Activated gamma-delta T cell treated with Interleukin-2 at 50 U/mL for 16 hours (primary cell): Measurements from ENCODE around the gene AK6.
"Not testable (repeated sequence)": the region's sequence is repeated elsewhere in the genome, so short reads cannot be mapped to it uniquely, and the experiment has no call there.

Source experiments
- DNase-seq: peaks from one replicate; pipeline ENCODE4 v3.0.0-alpha.2; 2020

Gene AK6

DNA sequence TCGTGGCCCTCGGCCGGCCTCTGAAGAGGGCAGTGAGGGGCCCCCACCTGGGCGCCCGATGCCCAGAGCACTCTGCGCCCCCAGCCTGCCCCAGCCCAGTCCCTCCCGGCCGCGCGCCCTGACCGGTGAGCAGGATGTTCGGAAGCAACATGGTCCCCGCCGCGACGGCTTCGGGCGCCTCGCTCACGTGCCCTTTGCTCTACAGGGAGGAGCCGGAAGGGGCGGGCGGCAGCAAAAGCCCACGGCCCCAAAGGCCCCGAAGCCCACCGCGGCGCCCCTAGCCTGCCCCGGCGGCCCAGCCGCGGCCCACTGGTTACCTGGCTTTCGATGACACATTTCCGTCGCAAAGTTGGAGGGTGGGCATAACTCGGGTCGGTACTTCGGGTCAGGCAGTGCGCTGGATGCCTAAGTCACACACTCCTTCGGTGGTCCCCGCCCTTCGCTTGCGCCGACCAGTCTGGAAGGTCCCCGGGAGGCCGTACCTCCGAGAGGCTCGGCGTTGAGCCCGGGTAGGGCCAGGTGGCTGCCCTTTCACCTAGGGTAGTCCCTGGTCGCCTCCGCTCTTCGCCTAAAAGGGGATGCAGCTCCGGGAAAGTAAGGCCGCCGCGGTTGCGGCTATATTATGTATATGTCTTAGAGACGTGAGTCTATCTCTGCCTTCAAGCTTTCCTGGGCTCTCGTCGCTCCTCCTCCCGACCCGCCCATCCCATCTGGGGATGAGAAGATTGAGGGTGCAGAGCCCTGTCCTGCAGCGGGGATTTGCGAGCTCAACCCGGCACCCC, at the start of gene AK6, which contains the start of the genes RAD17 and TAF9:
Gene AK6, minus strand, starts transcription at position 181 of the 782 bp plus-strand sequence. Its CDS starts 30 bp downstream, at position 151.
Gene RAD17, plus strand, starts transcription at position 479 of the 782 bp plus-strand sequence. CDS start 2,391 bp downstream, outside the sequence.
Gene TAF9, minus strand, starts transcription at position 181 of the 782 bp plus-strand sequence. CDS start 3,783 bp downstream, outside the sequence.
- DNase-seq: peak; percentile 88

DNA sequence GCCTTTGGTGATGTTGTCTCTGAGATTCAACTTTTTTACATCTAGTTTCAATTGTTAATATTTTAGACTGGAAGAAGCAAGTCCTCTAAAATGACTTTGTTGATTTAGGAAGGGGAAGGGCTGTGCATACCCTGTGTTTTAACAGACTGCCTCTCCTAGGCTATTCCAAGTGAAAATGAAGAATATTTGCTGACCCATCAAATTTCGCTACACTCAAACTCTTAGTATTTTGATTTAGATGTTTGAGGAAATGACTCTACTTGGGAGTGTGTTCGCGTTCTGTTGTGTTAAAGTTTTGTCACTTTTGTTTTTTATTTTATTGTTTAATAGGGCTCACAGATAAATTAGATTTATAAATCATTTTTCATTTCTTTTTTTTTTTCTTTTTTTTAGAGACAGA, 49.2 kb upstream of the AK6 start:
- DNase-seq: no peak

DNA sequence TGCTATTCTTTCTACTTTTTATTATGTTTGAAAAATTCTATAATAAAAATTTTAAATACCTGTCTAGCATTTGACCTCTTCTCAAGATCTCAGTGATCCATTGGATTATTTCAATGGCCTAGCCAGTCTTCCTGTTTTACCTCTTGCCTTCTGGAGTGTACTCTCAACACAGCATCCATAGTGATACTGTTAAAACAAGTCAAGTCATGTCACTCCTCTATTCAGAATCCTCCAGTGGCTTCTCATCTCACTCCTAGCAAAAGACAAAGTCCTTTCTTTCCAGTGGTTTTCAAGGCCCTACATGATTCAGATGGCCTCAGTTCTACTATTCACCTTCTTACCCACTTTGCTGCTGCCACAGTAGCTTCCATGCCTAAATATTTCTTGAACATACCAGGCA, 47.4 kb upstream of the AK6 start:
- no peak for DNase-seq

GRCh38 chr5:69416180-69416579, 46.9 kb upstream of the AK6 start:
- DNase-seq: no peak

- DNase-seq: no peak
Measured at GRCh38 chr5:69415584-69415958, 46.3 kb upstream of the AK6 start.

DNA sequence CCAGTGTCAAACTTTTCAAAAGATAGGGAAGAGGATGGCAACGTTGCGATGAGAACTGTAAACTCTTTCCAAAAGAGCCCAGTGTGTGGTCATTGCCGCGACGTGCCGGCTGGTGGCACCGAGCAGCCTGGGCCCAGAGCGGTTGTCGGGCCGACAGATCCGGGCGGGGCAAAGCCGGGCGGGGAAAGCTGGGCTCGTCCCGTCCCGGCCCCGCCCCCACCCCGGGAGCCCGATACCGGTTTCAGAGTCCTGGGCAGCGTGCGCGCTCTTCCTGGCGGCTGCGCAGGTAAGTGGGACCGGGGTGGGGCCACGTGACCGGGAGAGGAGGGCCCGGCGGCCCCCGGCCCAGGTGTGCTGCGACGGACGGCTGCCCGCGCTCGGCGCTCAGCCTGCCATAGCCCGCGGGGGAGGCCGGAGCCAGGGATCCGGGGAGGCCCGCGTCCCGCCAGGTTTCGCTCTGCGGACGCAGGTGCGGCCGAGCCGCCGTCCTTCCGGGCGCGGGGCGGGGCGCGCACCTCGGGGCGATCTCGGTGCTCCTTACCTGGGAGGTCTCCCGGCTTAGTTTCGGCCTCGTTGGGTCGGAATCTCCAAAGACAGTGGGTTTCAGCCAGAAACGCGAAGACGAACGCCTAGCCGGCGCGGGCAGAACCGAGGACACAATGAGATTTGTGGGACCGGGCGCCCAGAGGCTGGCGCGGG, 45.7 kb upstream of the AK6 start, which contains the start of gene MARVELD2:
Gene MARVELD2, plus strand, starts transcription at position 232 of the 699 bp plus-strand sequence. CDS start 4,270 bp downstream, outside the sequence.
- peak; percentile 14 for DNase-seq

DNA sequence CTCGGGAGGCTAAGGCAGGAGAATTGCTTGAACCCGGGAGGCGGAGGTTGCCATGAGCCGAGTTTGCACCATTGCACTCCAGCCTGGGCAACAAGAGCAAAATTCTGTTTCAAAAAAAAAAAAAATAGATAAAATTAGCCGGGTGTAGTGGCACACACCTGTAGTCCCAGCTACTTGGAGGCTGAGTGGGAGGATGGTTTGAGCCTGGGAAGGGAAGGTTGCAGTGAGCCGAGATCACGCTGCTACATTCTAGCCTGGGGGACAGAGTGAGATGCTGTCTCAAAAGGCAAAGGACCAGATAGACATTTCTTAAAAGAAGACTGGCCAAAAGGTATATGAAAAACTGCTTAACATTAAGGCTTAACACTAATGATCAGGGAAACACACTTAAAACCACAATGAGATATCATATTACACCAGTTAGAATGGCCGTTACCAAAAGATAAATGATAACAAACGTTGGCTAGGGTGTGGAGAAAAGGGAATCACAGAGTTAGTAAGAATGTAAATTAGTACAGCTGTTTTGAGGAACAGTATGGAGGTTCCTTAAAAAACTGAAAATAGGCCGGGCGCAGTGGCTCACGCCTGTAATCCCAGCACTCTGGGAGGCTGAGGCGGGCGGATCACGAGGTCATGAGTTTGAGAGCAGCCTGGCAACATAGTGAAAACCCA, 35.5 kb upstream of the AK6 start:
- no peak for DNase-seq

GRCh38 chr5:69378376-69378775, 9.1 kb upstream of the AK6 start:
- DNase-seq: no peak

DNA sequence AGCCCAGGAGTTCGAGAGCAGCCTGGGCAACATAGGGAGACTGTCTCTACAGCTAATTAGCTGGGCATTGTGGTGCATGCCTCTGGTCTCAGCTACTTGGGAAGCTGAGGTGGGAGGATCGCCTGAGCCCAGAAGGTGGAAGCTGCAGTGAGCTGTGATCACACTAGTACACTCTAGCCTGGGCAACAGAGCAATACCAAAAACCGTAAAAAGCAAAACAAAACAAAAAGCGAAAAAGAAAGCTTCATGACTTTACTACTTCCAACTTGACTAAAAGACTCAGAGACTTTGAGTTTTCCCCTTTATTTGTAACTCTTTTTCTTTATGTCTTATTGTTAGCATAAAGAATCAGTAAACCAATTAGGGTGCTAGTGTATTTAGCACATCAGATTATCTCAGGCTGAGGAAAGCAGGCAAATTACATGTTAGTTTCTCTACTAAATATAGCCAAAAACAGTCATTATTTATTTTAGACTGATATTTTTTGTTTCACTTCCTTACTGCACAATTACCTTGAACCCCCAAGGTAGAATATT, 5.7 kb upstream of the AK6 start:
- no peak for DNase-seq

- DNase-seq: no peak
Measured at GRCh38 chr5:69372394-69372793, 3.1 kb upstream of the AK6 start.

DNA sequence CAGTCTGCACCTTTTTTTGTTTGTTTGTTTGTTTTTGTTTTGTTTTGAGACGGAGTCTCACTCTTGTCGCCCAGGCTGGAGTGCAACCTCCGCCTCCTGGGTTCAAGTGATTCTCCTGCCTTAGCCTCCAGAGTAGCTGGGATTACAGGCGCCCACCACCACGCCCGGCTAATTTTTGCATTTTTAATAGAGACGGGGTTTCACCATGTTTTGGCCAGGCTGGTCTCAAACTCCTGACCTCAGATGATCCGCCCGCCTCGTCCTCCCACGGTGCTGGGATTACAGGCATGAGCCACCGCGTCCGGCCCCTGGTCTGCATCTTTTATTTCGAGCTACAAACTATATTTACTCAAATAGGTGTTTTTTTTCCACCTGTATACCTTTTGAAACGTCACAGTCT, 1.0 kb upstream of the AK6 start:
- DNase-seq: not testable (repeated sequence)

- DNase-seq: peak; percentile 11
Measured at GRCh38 chr5:69368458-69369339, 621 bp downstream of the AK6 start.

DNA sequence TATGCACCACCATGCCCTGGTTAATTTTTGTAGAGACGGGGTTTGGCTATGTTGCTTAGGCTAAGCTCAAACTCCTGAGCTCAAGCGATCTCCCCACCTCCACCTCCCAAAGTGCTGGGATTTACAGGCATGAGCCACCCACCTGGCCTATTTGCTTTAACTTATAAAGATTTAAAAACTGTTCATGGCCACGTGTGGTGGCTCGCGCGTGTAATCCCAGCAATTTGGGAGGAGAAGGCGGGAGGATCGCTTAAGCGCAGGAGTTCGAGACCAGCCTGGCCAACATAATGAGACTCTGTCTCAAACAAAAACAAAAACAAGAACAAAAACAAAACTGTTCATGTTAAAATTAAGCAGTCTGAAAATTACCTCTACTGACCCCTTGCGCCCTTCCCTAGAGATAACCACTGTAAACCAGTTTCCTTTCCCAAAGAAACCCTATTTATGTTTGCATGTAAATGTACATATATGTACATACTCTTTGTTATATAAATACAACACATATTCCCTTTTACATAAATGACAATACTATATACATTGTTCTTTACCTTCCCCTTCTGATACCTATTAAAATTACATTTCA, 1.5 kb downstream of the AK6 start:
- no peak for DNase-seq

GRCh38 chr5:69364850-69365249, 4.5 kb downstream of the AK6 start:
- no peak for DNase-seq

- DNase-seq: no peak
Measured at GRCh38 chr5:69364414-69364813, 4.9 kb downstream of the AK6 start.

DNA sequence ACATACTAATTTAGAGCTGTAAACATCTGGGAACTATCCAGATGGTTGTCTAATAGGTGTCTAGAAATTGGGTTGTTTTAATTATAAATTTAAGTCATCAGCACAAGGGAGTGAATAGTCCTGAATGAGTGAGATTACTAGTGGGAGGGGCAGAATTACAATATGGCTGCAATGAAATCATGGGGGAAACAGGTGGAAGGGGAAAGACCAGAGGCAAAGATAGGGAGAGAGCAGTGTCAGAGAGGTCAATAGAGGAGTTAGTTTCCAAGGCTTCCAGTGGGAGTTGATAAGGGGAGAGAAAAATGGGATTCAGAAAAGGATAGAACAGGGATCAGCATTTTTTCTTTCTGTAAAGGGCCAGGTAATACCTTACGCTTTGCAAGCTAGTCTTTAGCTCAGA, 8.9 kb downstream of the AK6 start:
- no peak for DNase-seq

DNA sequence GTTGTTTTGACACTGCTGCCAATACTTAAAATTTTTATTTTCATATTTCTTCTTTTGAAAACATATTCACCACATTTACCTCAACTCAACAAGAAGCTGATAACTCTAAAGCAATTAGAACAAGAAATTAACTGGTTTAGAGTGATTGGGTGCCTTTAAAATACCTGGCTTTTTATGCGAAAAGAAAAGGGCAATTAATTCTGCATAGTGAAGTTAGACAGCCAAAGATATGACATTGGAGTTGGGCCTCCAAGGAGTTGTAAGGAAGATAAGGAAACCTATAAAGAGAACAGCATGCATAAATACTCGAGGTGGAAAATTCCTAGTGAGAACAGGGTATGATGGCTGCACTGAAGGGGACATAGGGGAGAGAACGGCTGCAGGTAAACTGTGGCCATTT, 9.6 kb downstream of the AK6 start:
- no peak for DNase-seq

DNA sequence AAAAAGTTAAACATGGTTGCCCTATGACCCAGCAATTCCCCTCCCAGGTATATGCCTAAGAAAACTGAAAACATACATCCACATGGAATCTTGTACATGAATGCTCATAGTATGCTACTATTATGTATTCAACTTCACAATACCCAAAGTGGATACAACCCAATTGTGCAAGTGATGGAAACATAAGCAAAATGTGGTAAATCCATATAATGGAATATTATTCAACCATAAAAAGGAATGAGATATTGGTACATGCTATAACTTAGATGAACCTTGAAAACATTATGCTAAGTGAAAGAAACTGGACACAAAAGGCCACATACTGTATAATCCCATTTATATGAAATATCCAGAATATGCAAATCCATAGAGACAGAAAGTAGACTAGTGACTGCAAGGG, 18.7 kb downstream of the AK6 start:
- DNase-seq: no peak

DNA sequence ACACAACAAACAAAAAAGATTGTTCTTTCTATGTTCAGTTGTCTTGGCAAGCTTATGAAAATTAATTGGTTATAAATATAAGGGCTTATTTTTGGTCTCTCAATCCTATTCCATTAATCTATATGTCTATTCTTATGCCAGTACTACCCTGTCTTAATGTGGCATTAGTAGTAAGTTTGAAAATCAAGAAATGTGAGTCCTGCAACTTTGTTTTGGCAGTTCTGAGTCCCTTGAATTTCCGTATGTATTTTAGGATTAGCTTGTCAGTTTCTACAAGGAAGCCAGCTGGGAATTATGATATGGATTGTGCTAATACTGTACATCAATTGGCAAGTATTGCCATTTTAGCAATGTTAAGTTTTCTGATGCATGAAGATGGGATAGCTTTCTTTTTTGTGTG, 26.2 kb downstream of the AK6 start:
- DNase-seq: no peak

- no peak for DNase-seq
Measured at GRCh38 chr5:69341520-69342161, 27.7 kb downstream of the AK6 start.

- DNase-seq: no peak
Measured at GRCh38 chr5:69335341-69335935, 33.9 kb downstream of the AK6 start.
